Esophagus squamous epithelium (tissue), 5 donors: Measurements from ENCODE around the gene ZNF862. TPM values are rescaled to one million over a fixed set of nuclear protein-coding genes. Genes with fewer than 3 reads are reported as not detected.

Experiments used
- DNase-seq: peaks from one replicate; lab custom pipeline; 2025; lab: John Stamatoyannopoulos, UW
- H3K27ac ChIP-seq, 4 donors: fragments of 200-600 bp; sonication (generic); one replicate each; pipeline ENCODE4 v1.5.1; 2016 to 2019; ENCODE audit warnings: mild to moderate bottlenecking in 1 of 4
- H3K27me3 ChIP-seq, 4 donors: fragments of 200-600 bp; sonication (generic); 1 replicate in 3 of 4; 2 replicates in 1 of 4; pipeline versions ENCODE4 v1.5.1 to v1.6.0; 2017 to 2021; ENCODE audit warnings: antibody characterized with exemption in 1 of 4
- H3K36me3 ChIP-seq, 3 donors: fragments of 200-600 bp; sonication (generic); one replicate each; pipeline ENCODE4 v1.5.1; 2016 to 2019
- H3K4me1 ChIP-seq, 3 donors: fragments of 200-600 bp; sonication (generic); one replicate each; pipeline ENCODE4 v1.5.1; 2017 to 2019
- H3K4me3 ChIP-seq, 4 donors: fragments of 200-600 bp; sonication (generic); 1 replicate in 3 of 4; 2 replicates in 1 of 4; pipeline ENCODE4 v1.5.1; 2016 to 2019; ENCODE audit warnings: mild to moderate bottlenecking in 2 of 4, moderate library complexity in 1 of 4
- H3K9me3 ChIP-seq, 3 donors: fragments of 200-600 bp; sonication (generic); one replicate each; pipeline ENCODE4 v1.5.1; 2016 to 2019
- CTCF ChIP-seq, 6 experiments: fragments of 450-650 bp in 4 of 6; fragments of 200-600 bp in 2 of 6; sonication (generic) in 2 of 6; IDR thresholded peaks; one replicate each; pipeline ENCODE4 v1.5.1; 2016 to 2019; ENCODE audit warnings: antibody characterized with exemption in 6 of 6, mild to moderate bottlenecking in 4 of 6, moderate library complexity in 4 of 6
- POLR2A ChIP-seq, 4 donors: fragments of 450-650 bp; IDR thresholded peaks; one replicate each; pipeline ENCODE4 v1.6.1; 2017; ENCODE audit warnings: antibody characterized with exemption in 4 of 4, mild to moderate bottlenecking in 4 of 4, moderate library complexity in 3 of 4
- WGBS, 2 donors: methylation state at CpG; one replicate each; pipeline ENCODE4 v1.1.5; 2018; 5-methylcytosine and 5-hydroxymethylcytosine counted together
- intact Hi-C: fragments of 100-400 bp; cut with DNase I; formaldehyde crosslinking; loops from one replicate; pipeline ENCODE4 v1.15.0; 2022
- total RNA-seq, 4 donors: library from RNA; depleted of rRNA; stranded (reverse); fragments of >200 nt; gene quantifications; one replicate each; pipeline ENCODE4 v1.1.0, GENCODE V29; 2016
- donor health status: DM: yes; HTN: yes; CAD: no.

ZNF862 gene
- total RNA-seq, 4 donors from 2014 or later, result 7.1 to 13.2 (median 9.9) TPM

GRCh38 chr7:149870701-149871483 is 32.7 kb downstream of the ZNF862 start:
- H3K36me3 ChIP-seq, result peaks cover 0 to 14% (median 0%) of the 10 kb centered on the region in 3 donors
- intact Hi-C loops, result no loop called here
- no peak for TF ChIP-seq POLR2A (IDR thresholded peaks at IDR 0.05)
- TF ChIP-seq CTCF (IDR thresholded peaks at IDR 0.05), result no peak
- no peak for DNase-seq
- H3K4me3 ChIP-seq, result no peak overlapping the region
- WGBS, 2 donors, result 88 to 93% methylated on average over 8 to 10 of the region's 12 CpGs
- peaks cover 5 to 63% (median 22%) of the 10 kb centered on the region in 3 donors for H3K4me1 ChIP-seq
- H3K27me3 ChIP-seq, result no peaks in the 10 kb centered on the region
- H3K27ac ChIP-seq, result no peak overlapping the region
- H3K9me3 ChIP-seq, result no peaks in the 10 kb centered on the region

GRCh38 chr7:149871576-149871975 is 33.4 kb downstream of the ZNF862 start:
- peaks cover 0 to 9% (median 0%) of the 10 kb centered on the region in 3 donors for H3K36me3 ChIP-seq
- 100% methylated on average over 1 of the region's 1 CpG for WGBS, 2 donors
- H3K4me1 ChIP-seq, result peaks cover 5 to 59% (median 22%) of the 10 kb centered on the region in 3 donors
- no peak for TF ChIP-seq CTCF (IDR thresholded peaks at IDR 0.05)
- TF ChIP-seq POLR2A (IDR thresholded peaks at IDR 0.05), result no peak
- intact Hi-C loops, result no loop called here
- H3K4me3 ChIP-seq, result no peak overlapping the region
- H3K27ac ChIP-seq, result no peak overlapping the region
- H3K27me3 ChIP-seq, result no peaks in the 10 kb centered on the region
- no peak for DNase-seq
- H3K9me3 ChIP-seq, result no peaks in the 10 kb centered on the region

- Histone ChIP-seq H3K9me3 (no peaks in the 10 kb centered on the region), H3K4me1 (peaks cover 5 to 59% (median 22%) of the 10 kb centered on the region in 3 donors), H3K36me3 (peaks cover 0 to 3% (median 0%) of the 10 kb centered on the region in 3 donors), H3K4me3 (peak overlapping the region; percentile 71 to 90 (median 83)), H3K27me3 (no peaks in the 10 kb centered on the region), H3K27ac (peak overlapping the region; percentile 82 to 93 (median 90))
- DNase-seq, result no peak
- 13 to 17% methylated on average over 8 to 13 of the region's 13 CpGs for WGBS, 2 donors
- peak in 1 of 4 donors; percentile 38 for TF ChIP-seq POLR2A (IDR thresholded peaks at IDR 0.05)
- TF ChIP-seq CTCF (IDR thresholded peaks at IDR 0.05), result peak in 3 of 6 experiments; percentile 10 to 26 (median 19)
- intact Hi-C loops, result no loop called here
Measured at GRCh38 chr7:149872419-149873073, 34.4 kb downstream of the ZNF862 start.

GRCh38 chr7:149873074-149873969 is 35.1 kb downstream of the ZNF862 start, which contains the start of gene ATP6V0E2:
Gene ATP6V0E2 (plus strand): TSS chr7:149873969. CDS start chr7:149874066, 97 bp downstream.
- 0 to 1% methylated on average over 19 to 23 of the region's 93 CpGs for WGBS, 2 donors
- Histone ChIP-seq H3K36me3 (peaks cover 0 to 3% (median 0%) of the 10 kb centered on the region in 3 donors), H3K27me3 (no peaks in the 10 kb centered on the region), H3K9me3 (no peaks in the 10 kb centered on the region), H3K27ac (peak within 1 kb of the TSS; percentile 82 to 93 (median 90)), H3K4me3 (peak within 1 kb of the TSS; percentile 71 to 90 (median 83)), H3K4me1 (peaks cover 5 to 55% (median 21%) of the 10 kb centered on the region in 3 donors)
- DNase-seq, result peak; percentile 64
- intact Hi-C loops, result no loop called here
- peak in 1 of 6 experiments; percentile 32 for TF ChIP-seq CTCF (IDR thresholded peaks at IDR 0.05)
- peak in 2 of 4 donors; percentile 59 to 73 for TF ChIP-seq POLR2A (IDR thresholded peaks at IDR 0.05)
